KG1 (cell line): Measurements from ENCODE around the gene ALDH1A1.

Experiments
- DNase-seq: peaks from one replicate; lab custom pipeline; 2025; lab: John Stamatoyannopoulos, UW

Gene ALDH1A1

GRCh38 chr9:72952914-72953313 is at the start of gene ALDH1A1:
TSS of gene ALDH1A1 (minus strand) at chr9:72953053. CDS start at chr9:72953000, 53 bp downstream.
- DNase-seq, result peak; percentile 27

DNA sequence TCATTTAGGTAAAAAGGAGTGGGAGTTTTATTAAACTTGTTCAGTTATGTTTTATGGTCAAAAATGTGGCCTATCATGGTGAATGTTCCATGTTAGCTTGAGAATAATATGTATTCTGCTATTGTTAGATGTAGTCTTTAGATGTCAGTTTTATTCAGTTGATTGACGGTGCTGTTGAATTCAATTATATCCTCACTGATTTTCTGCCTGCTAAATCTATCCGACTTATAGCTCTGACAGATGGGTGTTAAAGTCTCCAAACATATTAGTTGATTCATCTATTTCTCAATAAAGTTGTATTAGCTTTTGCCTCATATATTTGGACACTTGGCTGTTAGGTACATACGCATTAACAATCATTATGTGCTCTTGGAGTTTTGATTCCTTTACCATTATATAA is 49.0 kb upstream of the ALDH1A1 start:
- DNase-seq, result no peak

GRCh38 chr9:72998363-72998762 is 45.5 kb upstream of the ALDH1A1 start:
- DNase-seq, result no peak

GRCh38 chr9:72997387-72997995 is 44.6 kb upstream of the ALDH1A1 start:
- DNase-seq, result no peak

- DNase-seq, result no peak
These were observed 43.9 kb upstream of the ALDH1A1 start for GRCh38 chr9:72996684-72997314.

DNA sequence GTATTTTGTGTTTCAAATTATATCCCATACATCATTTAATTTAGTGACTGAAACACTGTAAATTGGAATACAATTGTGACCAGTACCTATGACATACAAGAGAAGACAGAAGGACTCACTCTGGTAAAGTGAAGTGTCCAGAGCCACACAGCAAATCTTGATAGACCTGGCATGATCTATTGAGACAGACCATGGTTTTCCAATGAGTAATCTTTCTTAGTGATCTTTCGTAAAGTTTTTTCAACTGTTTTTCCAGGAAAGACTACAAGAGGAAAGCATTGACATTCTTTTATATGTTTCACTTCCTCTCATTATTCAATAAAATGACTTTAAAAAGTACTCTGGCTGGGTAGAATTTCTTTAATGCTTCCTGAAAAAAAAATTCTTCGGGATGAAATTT is 43.3 kb upstream of the ALDH1A1 start:
- DNase-seq, result no peak

GRCh38 chr9:72995131-72996024 is 42.5 kb upstream of the ALDH1A1 start:
- no peak for DNase-seq

DNA sequence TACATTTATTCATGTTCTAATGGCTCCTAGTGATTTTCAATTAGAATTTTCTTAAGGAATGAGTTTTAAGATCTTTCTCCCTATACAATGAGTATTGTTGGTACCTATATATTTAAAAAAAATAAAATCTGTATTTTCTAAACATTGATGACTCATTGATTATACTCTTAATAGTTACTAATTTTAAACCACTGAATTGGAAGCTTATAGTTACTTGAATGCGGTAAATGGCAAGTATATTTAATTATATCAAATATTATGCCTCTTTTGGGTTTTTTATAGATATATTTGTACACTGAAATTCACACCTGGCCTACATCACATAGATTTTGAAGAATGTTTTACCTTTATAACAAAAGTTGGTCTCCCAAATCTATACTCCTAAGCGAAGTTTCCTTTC is 38.9 kb upstream of the ALDH1A1 start:
- no peak for DNase-seq

GRCh38 chr9:72990397-72991182 is 37.7 kb upstream of the ALDH1A1 start:
- no peak for DNase-seq

DNA sequence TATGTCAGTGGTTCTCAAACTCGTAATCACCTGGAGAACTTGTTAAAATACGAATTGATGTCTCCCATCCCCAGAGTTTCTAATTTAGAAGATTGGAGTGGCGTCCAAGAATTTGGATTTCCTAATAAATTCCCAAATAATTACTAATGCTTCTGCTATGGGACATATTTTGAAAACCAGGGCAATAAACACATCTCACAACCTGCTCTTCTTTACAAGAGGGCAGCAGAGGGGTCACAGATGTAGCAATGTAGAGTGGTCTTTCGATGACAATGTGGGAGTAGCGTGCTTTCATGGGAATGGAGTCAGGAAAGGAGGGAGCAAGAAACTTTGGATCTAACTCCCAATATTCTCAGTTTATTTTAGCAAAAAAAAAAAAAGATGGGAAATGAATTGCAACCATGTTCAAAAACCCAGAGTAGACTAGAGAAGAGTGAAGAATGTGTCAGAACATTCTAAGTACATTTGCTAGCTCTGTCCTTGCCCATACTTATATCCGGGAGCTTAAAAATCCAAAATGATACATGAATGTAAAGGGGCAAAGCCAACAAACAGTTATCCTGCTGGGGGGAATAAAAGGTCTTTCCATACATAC is 33.8 kb upstream of the ALDH1A1 start:
- DNase-seq, result no peak

GRCh38 chr9:72985746-72986145 is 32.9 kb upstream of the ALDH1A1 start:
- DNase-seq, result no peak

DNA sequence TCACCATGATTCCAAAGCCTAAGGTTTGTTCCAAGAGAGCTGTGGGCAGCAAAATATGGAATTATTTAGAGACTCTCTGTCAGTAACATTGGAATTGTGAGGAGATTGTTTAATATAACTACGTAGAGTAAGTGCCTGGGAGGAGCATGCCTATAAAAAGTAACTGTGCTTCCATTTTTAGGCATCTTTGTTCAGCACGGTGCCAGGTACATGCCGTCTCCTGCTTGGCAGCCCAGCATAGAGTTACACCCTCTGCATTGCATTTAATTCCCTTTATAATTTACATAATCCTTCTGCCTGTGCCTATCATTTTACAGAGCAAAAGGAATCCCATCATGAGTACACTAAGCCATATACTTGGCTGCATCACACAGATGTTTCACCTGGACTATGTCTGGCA is 32.1 kb upstream of the ALDH1A1 start:
- DNase-seq, result no peak

DNA sequence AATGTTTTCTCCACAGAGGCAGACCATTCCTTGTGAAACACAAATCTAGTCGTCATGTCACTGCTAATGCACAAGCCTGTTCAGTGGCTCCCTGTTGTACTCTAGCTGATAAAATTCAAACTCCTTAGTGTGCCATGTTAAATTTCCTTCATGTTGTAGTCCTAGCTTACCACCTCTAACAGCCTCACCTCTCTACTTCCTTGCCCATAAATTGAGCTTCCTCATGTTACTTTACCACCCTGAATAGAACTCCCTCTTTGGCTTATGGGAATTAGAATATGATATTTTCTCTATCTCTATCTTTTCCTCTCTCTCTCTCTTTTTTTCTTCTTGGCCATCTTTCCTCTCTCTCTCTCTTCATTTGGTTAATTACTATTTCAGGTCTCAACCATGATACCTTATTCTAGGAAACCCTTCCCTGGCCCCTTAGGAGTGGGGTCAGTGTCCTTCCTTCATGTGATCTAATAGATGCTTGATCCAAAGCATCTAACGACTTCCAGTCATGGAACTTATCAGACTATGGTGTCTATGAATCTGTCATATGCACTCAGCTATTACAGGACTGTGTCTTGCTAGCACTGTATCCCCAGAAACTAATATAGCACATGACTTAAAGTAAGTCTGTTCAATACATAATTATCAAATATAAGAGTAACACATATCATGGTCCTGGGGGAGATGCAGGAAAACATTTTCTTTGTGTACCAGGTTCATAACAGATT is 31.5 kb upstream of the ALDH1A1 start:
- no peak for DNase-seq

DNA sequence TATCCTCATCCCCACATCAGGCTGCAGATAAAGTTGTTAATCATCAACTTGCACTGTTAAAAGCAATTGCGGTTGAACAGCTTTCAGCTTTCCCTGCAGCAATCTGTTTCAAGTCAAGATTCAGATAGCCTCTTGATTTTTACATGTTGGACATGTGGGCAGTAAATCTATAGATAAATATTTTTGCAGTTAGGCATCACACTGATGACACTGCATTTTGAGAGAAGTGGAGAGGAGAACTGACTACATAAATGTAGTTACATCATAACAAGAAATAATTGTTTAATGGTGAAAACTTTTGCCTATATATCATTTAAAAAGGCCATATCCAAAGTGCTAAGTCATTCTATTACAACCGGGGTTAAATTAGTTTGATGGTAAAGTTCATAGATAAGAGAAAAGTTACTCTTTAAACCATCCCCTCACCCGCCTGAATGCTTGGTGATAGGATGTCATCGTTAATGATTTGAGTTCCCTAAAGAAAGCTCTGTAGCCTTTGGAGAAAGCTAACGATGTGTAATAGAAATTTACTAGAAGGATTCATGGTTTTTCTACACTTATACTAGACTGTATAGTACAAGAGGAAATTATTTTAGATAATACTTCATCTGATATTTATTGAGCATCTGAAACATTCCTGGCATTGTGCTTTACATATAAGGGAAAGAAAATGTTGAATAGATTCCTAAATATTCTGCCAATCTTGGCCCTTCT is 30.8 kb upstream of the ALDH1A1 start:
- DNase-seq, result no peak

DNA sequence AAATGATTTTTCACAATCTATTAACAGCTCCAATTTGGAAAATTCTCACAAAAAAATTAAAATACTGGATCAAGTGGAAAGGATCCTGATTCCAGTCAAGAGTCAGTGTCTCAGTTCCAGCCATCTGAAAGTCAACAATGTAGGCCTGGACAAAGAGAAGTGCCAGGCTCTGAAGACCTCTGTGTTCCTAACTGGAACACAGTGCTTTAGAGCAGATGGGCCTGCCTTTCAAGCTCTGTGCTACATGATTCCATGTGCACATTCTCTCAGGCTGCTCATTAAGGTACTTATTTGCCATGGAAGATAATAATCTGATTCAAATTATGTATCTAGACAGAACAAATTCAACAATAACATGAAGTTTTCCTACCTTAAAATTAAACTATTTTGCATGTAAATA is 30.2 kb upstream of the ALDH1A1 start:
- no peak for DNase-seq

DNA sequence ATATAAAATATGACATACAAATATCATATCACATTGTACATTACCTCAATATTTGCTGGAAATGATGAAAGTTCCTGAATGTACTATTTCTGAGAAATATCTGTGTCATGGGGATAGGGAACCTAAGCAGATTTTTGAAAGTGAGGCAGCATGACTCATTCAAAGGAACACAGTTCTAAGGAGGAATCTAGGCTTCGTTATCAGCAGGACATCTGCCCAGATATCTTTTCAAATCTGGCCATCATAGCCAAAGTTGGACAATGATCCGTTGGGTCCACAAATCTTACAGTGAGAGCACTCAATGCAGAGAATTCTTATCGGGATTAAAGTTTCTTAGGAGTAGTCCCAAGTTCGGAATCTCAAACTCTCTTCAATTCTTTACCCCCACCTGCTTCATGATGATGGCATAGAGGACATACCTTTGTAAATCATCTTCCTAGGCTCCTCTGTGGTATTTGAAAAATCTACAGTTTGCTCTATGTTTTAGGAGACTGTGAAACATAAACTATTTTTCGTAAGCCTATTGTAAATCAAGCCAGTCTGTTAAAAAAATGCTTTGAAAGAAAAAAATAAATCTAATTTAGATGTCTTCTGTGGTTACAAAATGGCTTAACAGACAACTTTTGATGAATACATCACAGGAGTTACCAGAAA is 29.4 kb upstream of the ALDH1A1 start:
- DNase-seq, result no peak

- no peak for DNase-seq
These were observed 28.6 kb upstream of the ALDH1A1 start for GRCh38 chr9:72981433-72981832.

GRCh38 chr9:72980600-72981265 is 27.9 kb upstream of the ALDH1A1 start:
- DNase-seq, result no peak

DNA sequence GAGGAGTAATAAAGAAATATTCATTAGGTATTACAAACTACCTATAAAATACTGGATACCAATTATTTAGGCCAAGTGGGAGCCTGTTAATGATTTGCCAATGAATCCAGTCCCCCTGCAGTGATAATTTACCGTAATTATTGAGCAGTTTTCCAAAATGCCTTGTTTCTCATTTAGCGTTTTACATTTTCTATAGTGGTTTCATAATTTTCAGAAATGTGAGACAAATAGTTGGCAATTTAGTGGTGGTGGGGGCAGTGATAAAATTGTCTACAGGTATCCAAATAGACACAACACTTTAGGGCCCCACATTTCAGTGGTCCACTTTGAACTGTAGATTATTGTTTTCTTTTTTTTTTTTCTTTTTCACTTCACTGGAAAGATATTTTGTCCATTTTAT is 27.3 kb upstream of the ALDH1A1 start:
- DNase-seq, result no peak
